ENCODE data around the gene OR1B1.
"Not testable (repeated sequence)": the region's sequence is repeated elsewhere in the genome, so short reads cannot be mapped to it uniquely, and the experiment has no call there.

OR1B1 gene

GRCh38 chr9:122609804-122610203 lies 47.6 kb downstream of the OR1B1 start:
- no peak overlapping the region for H3K27ac ChIP-seq (ENCODE audit: low read depth, low read length)
- no peak overlapping the region for H3K4me3 ChIP-seq (ENCODE audit: low read length)
- no peaks in the 10 kb centered on the region for H3K36me3 ChIP-seq (ENCODE audit: control insufficient read depth, low read length)
- H3K4me1 ChIP-seq (ENCODE audit: control insufficient read depth, low read length): no peaks in the 10 kb centered on the region
- no peaks in the 10 kb centered on the region for H3K79me2 ChIP-seq (ENCODE audit: control insufficient read depth, low read length)
- H3K4me2 ChIP-seq (ENCODE audit: low read length): no peak overlapping the region
- TF ChIP-seq CTCF (IDR thresholded peaks at IDR 0.05; ENCODE audit: low read depth, low read length, poor library complexity, severe bottlenecking): no peak
- TF ChIP-seq EZH2phosphoT487 (IDR thresholded peaks at IDR 0.05; ENCODE audit: borderline replicate concordance, low read length): no peak
- no peaks in the 10 kb centered on the region for H3K9me2 ChIP-seq (replicated peaks; ENCODE audit: control insufficient read depth, low read length)
- no peaks in the 10 kb centered on the region for H3K9me3 ChIP-seq (ENCODE audit: control insufficient read depth, insufficient read depth, low read length)
- no peaks in the 10 kb centered on the region for H3F3A ChIP-seq (ENCODE audit: control insufficient read depth, insufficient read depth)
- no peaks in the 10 kb centered on the region for H4K20me1 ChIP-seq (ENCODE audit: control insufficient read depth, insufficient read depth, low read depth, low read length)
- H3K27me3 ChIP-seq (ENCODE audit: control insufficient read depth, low read length): peaks cover 9% of the 10 kb centered on the region; the same call in 1 of the 2 replicates

GRCh38 chr9:122606587-122606986 lies 50.8 kb downstream of the OR1B1 start:
- no peak overlapping the region for H3K4me2 ChIP-seq (ENCODE audit: low read length)
- no peak overlapping the region for H3K4me3 ChIP-seq (ENCODE audit: low read length)
- H3K9me3 ChIP-seq (ENCODE audit: control insufficient read depth, insufficient read depth, low read length): no peaks in the 10 kb centered on the region
- H3K79me2 ChIP-seq (ENCODE audit: control insufficient read depth, low read length): no peaks in the 10 kb centered on the region
- TF ChIP-seq CTCF (IDR thresholded peaks at IDR 0.05; ENCODE audit: low read depth, low read length, poor library complexity, severe bottlenecking): no peak
- no peak for TF ChIP-seq EZH2phosphoT487 (IDR thresholded peaks at IDR 0.05; ENCODE audit: borderline replicate concordance, low read length)
- H3K4me1 ChIP-seq (ENCODE audit: control insufficient read depth, low read length): no peaks in the 10 kb centered on the region
- H3F3A ChIP-seq (ENCODE audit: control insufficient read depth, insufficient read depth): no peaks in the 10 kb centered on the region
- H3K27ac ChIP-seq (ENCODE audit: low read depth, low read length): no peak overlapping the region
- peaks cover 7% of the 10 kb centered on the region; the same call in 1 of the 2 replicates for H3K27me3 ChIP-seq (ENCODE audit: control insufficient read depth, low read length)
- H3K9me2 ChIP-seq (replicated peaks; ENCODE audit: control insufficient read depth, low read length): no peaks in the 10 kb centered on the region
- H3K36me3 ChIP-seq (ENCODE audit: control insufficient read depth, low read length): no peaks in the 10 kb centered on the region
- no peaks in the 10 kb centered on the region for H4K20me1 ChIP-seq (ENCODE audit: control insufficient read depth, insufficient read depth, low read depth, low read length)

- H3K36me3 ChIP-seq (ENCODE audit: control insufficient read depth, low read length): no peaks in the 10 kb centered on the region
- no peaks in the 10 kb centered on the region for H3K79me2 ChIP-seq (ENCODE audit: control insufficient read depth, low read length)
- H3F3A ChIP-seq (ENCODE audit: control insufficient read depth, insufficient read depth): no peaks in the 10 kb centered on the region
- H3K9me3 ChIP-seq (ENCODE audit: control insufficient read depth, insufficient read depth, low read length): no peaks in the 10 kb centered on the region
- TF ChIP-seq EZH2phosphoT487 (IDR thresholded peaks at IDR 0.05; ENCODE audit: borderline replicate concordance, low read length): no peak
- H4K20me1 ChIP-seq (ENCODE audit: control insufficient read depth, insufficient read depth, low read depth, low read length): no peaks in the 10 kb centered on the region
- H3K4me3 ChIP-seq (ENCODE audit: low read length): no peak overlapping the region
- no peaks in the 10 kb centered on the region for H3K4me1 ChIP-seq (ENCODE audit: control insufficient read depth, low read length)
- no peak overlapping the region for H3K4me2 ChIP-seq (ENCODE audit: low read length)
- no peak overlapping the region for H3K27ac ChIP-seq (ENCODE audit: low read depth, low read length)
- no peaks in the 10 kb centered on the region for H3K9me2 ChIP-seq (replicated peaks; ENCODE audit: control insufficient read depth, low read length)
- peaks cover 2% of the 10 kb centered on the region; the same call in 1 of the 2 replicates for H3K27me3 ChIP-seq (ENCODE audit: control insufficient read depth, low read length)
These were observed 51.7 kb downstream of the OR1B1 start for GRCh38 chr9:122605691-122606090.

GRCh38 chr9:122583284-122583683 lies 74.1 kb downstream of the OR1B1 start, which contains the start of gene OR1L8:
OR1L8 (minus strand) TSS chr9:122583384; CDS start chr9:122568477, 14,907 bp downstream.
- not testable (repeated sequence) for H3K27me3 ChIP-seq (ENCODE audit: control insufficient read depth, low read length); H3K27ac ChIP-seq (ENCODE audit: low read depth, low read length); H3K4me2 ChIP-seq (ENCODE audit: low read length); H3K36me3 ChIP-seq (ENCODE audit: control insufficient read depth, low read length); H3F3A ChIP-seq (ENCODE audit: control insufficient read depth, insufficient read depth); H4K20me1 ChIP-seq (ENCODE audit: control insufficient read depth, insufficient read depth, low read depth, low read length); H3K9me3 ChIP-seq (ENCODE audit: control insufficient read depth, insufficient read depth, low read length); H3K4me3 ChIP-seq (ENCODE audit: low read length); H3K9me2 ChIP-seq (replicated peaks; ENCODE audit: control insufficient read depth, low read length); H3K79me2 ChIP-seq (ENCODE audit: control insufficient read depth, low read length); H3K4me1 ChIP-seq (ENCODE audit: control insufficient read depth, low read length)

Measured in DOHH2 (cell line).